T-cell (primary cell): Measurements from ENCODE around the gene CLEC1A. TPM values are rescaled to one million over a fixed set of nuclear protein-coding genes. Genes with fewer than 3 reads are reported as not detected.
A peak's percentile ranks its signal among the peaks of the same experiment; 100 is the strongest.

ENCODE experiments used
- ATAC-seq, 4 experiments: fragments of 200-7000 bp in 3 of 4; fragments of 150-1000 bp in 1 of 4; cut with Tn5 transposase; replicated peaks in 1 of 4; 1 replicate in 3 of 4; 2 replicates in 1 of 4; pipeline ENCODE4 v1.10.0; 2021; ENCODE audit warnings: moderate library complexity in 3 of 4, mild to moderate bottlenecking in 2 of 4, moderate number of reproducible peaks in 1 of 4
- CTCF ChIA-PET, 2 donors: fragments of 300-600 bp; sonication (Branson Sonifier 250); formaldehyde crosslinking; loops; one replicate each; lab custom pipeline; 2022; ENCODE audit warnings: antibody characterized with exemption in 2 of 2; lab: Charles Lee
- POLR2A ChIA-PET, 2 donors: fragments of 300-600 bp; sonication (Branson Sonifier 250); formaldehyde crosslinking; loops; one replicate each; lab custom pipeline; 2022; ENCODE audit warnings: antibody characterized with exemption in 2 of 2; lab: Charles Lee
- DNase-seq, 35 experiments: peaks; one replicate each; pipeline versions ENCODE4 v3.0.0 to v3.0.0-alpha.2; 2013 to 2023
- H3K27ac ChIP-seq: one replicate; pipeline ENCODE4 v1.5.1; 2013; ENCODE audit warnings: low read length
- H3K27me3 ChIP-seq, 2 experiments: replicated peaks in 1 of 2; 1 replicate in 1 of 2; 2 replicates in 1 of 2; pipeline versions ENCODE4 v1.6.1 to v1.7.0; 2013; ENCODE audit warnings: low read length in 1 of 2, mixed read lengths in 1 of 2; ENCODE audit not compliant: control insufficient read depth in 2 of 2, insufficient read depth in 2 of 2; ENCODE audit errors: extremely low read depth in 1 of 2
- H3K36me3 ChIP-seq, 2 donors: 1 replicate in 1 of 2; 2 replicates in 1 of 2; pipeline versions ENCODE4 v1.6.1 to v1.7.0; 2013; ENCODE audit warnings: low read length in 1 of 2; ENCODE audit not compliant: control insufficient read depth in 2 of 2, insufficient read depth in 1 of 2; ENCODE audit errors: extremely low read depth in 1 of 2
- H3K4me1 ChIP-seq, 2 experiments: 1 replicate in 1 of 2; 2 replicates in 1 of 2; pipeline versions ENCODE4 v1.6.1 to v1.7.0; 2013; ENCODE audit warnings: low read length in 2 of 2, mixed read lengths in 1 of 2; ENCODE audit not compliant: insufficient read depth in 2 of 2, control insufficient read depth in 1 of 2; ENCODE audit errors: extremely low read depth in 1 of 2
- H3K4me3 ChIP-seq, 2 donors: 1 replicate in 1 of 2; 2 replicates in 1 of 2; pipeline versions ENCODE4 v1.5.1 to v1.7.0; 2013; ENCODE audit warnings: mild to moderate bottlenecking in 2 of 2, low read length in 1 of 2, moderate library complexity in 1 of 2; ENCODE audit not compliant: control insufficient read depth in 1 of 2; ENCODE audit errors: extremely low read depth in 1 of 2
- H3K9me3 ChIP-seq: 2 replicates; pipeline ENCODE4 v1.7.0; 2013
- H3K27ac Mint-ChIP-seq, 2 donors: one replicate each; pipeline ENCODE4 v1.8.0; 2020 to 2021; ENCODE audit warnings: mild to moderate bottlenecking in 2 of 2, mixed read lengths in 2 of 2
- H3K27me3 Mint-ChIP-seq, 2 donors: one replicate each; pipeline ENCODE4 v1.8.0; 2021 to 2022; ENCODE audit warnings: mixed read lengths in 2 of 2
- H3K36me3 Mint-ChIP-seq: one replicate; pipeline ENCODE4 v1.8.0; 2021; ENCODE audit warnings: mixed read lengths
- H3K4me1 Mint-ChIP-seq, 3 donors: one replicate each; pipeline ENCODE4 v1.8.0; 2020 to 2022; ENCODE audit warnings: mixed read lengths in 3 of 3, mild to moderate bottlenecking in 1 of 3
- H3K4me3 Mint-ChIP-seq, 3 donors: one replicate each; pipeline ENCODE4 v1.8.0; 2020 to 2022; ENCODE audit warnings: mild to moderate bottlenecking in 3 of 3, mixed read lengths in 3 of 3, moderate library complexity in 3 of 3
- H3K9me3 Mint-ChIP-seq, 3 donors: one replicate each; pipeline ENCODE4 v1.8.0; 2020 to 2022; ENCODE audit warnings: mixed read lengths in 3 of 3
- WGBS: methylation state at CpG from one replicate; pipeline ENCODE4 v1.1.5; 2013; ENCODE audit warnings: missing lambda C conversion rate; ENCODE audit not compliant: insufficient coverage; 5-methylcytosine and 5-hydroxymethylcytosine counted together
- total RNA-seq, 35 experiments: library from RNA in 6 of 35; stranded (reverse) in 6 of 35; fragments of 120-200 nt in 1 of 35; gene quantifications; one replicate each; pipeline versions ENCODE4 v1.2.1 to v1.2.4 and lab custom pipeline; 2013 to 2026

Gene CLEC1A
- total RNA-seq (not detected), total RNA-seq (lab: John Stamatoyannopoulos, UW) (0 to 0.26 (median 0) reads per million in 29 experiments)
- total RNA-seq (2013): not detected

- DNase-seq: no peak
- ATAC-seq: no peak
- 89% methylated on average over 4 of the region's 10 CpGs for WGBS
These were observed at the start of gene CLEC1A for GRCh38 chr12:10098791-10099190. Gene CLEC1A, minus strand, starts transcription at chr12:10098985. Its CDS starts 63 bp downstream, at chr12:10098922.

GRCh38 chr12:10147714-10148403 lies 49.1 kb upstream of the CLEC1A start:
- Mint-ChIP-seq H3K4me3 (no peak overlapping the region), H3K4me1 (peaks cover under 1% of the 10 kb centered on the region in 3 donors), H3K36me3 (no peaks in the 10 kb centered on the region), H3K27me3 (peaks cover under 1 to 3% of the 10 kb centered on the region in 2 donors), H3K9me3 (peaks cover 0 to 6% (median 0%) of the 10 kb centered on the region in 3 donors), H3K27ac (no peak overlapping the region)
- WGBS: no CpG with 5 or more reads among the region's 5 CpGs
- no peak for ATAC-seq
- POLR2A ChIA-PET: no interaction called here
- no peak overlapping the region for H3K27ac ChIP-seq
- H3K4me3 ChIP-seq: no peak overlapping the region
- peaks cover 0 to 3% of the 10 kb centered on the region in 2 experiments for H3K27me3 ChIP-seq
- no peaks in the 10 kb centered on the region for H3K4me1 ChIP-seq
- H3K36me3 ChIP-seq: no peaks in the 10 kb centered on the region
- DNase-seq: no peak
- CTCF ChIA-PET: interaction anchor here (0.6 to 1.3 kb wide), 4 partner anchors 10 to 201 kb away, joined by 3 to 7 read pairs (median 4); no protein-coding TSS in a partner anchor
- no peaks in the 10 kb centered on the region for H3K9me3 ChIP-seq

More at GRCh38 chr12:10098791-10099190, at the start of gene CLEC1A:
- no peaks in the 10 kb centered on the region for H3K36me3 Mint-ChIP-seq
- H3K4me1 Mint-ChIP-seq: no peaks in the 10 kb centered on the region
- no peak within 1 kb of the TSS for H3K4me3 Mint-ChIP-seq
- Histone ChIP-seq H3K36me3 (no peaks in the 10 kb centered on the region), H3K9me3 (no peaks in the 10 kb centered on the region), H3K27ac (no peak within 1 kb of the TSS), H3K27me3 (peaks cover 0 to 13% of the 10 kb centered on the region in 2 experiments), H3K4me3 (no peak within 1 kb of the TSS), H3K4me1 (no peaks in the 10 kb centered on the region)
- ChIA-PET CTCF (interaction anchor here in 1 of 2 donors (0.6 kb wide), 1 partner anchor 14 kb away, joined by 6 read pairs; no protein-coding TSS in a partner anchor), POLR2A (no interaction called here)
- peaks cover 4 to 8% (median 5%) of the 10 kb centered on the region in 3 donors for H3K9me3 Mint-ChIP-seq
- H3K27me3 Mint-ChIP-seq: peaks cover 10 to 16% of the 10 kb centered on the region in 2 donors
- no peak within 1 kb of the TSS for H3K27ac Mint-ChIP-seq

GRCh38 chr12:10142976-10143589 lies 44.3 kb upstream of the CLEC1A start:
- Mint-ChIP-seq H3K27ac (no peak overlapping the region), H3K9me3 (peaks cover 0 to 5% (median 0%) of the 10 kb centered on the region in 3 donors), H3K4me3 (no peak overlapping the region), H3K36me3 (no peaks in the 10 kb centered on the region), H3K27me3 (peaks cover 0 to 5% of the 10 kb centered on the region in 2 donors), H3K4me1 (no peaks in the 10 kb centered on the region)
- ChIA-PET CTCF (interaction anchor here (0.7 to 2.0 kb wide), 6 partner anchors 10 to 400 kb away, joined by 3 to 4 read pairs (median 4); no protein-coding TSS in a partner anchor), POLR2A (interaction anchor here (0.6 to 0.7 kb wide), 3 partner anchors 66 to 549 kb away, joined by 3 to 4 read pairs (median 4); no protein-coding TSS in a partner anchor)
- no peak overlapping the region for H3K27ac ChIP-seq
- no peaks in the 10 kb centered on the region for H3K4me1 ChIP-seq
- ATAC-seq: no peak
- no peak overlapping the region for H3K4me3 ChIP-seq
- no peaks in the 10 kb centered on the region for H3K36me3 ChIP-seq
- no peak for DNase-seq
- no peaks in the 10 kb centered on the region for H3K27me3 ChIP-seq
- WGBS: no CpG with 5 or more reads among the region's 1 CpG
- H3K9me3 ChIP-seq: no peaks in the 10 kb centered on the region

- no CpG with 5 or more reads among the region's 2 CpGs for WGBS
- Histone ChIP-seq H3K9me3 (no peaks in the 10 kb centered on the region), H3K27me3 (peaks cover 0 to 3% of the 10 kb centered on the region in 2 experiments), H3K4me1 (no peaks in the 10 kb centered on the region), H3K4me3 (no peak overlapping the region), H3K27ac (no peak overlapping the region), H3K36me3 (no peaks in the 10 kb centered on the region)
- Mint-ChIP-seq H3K27me3 (peaks cover 0 to 8% of the 10 kb centered on the region in 2 donors), H3K4me3 (no peak overlapping the region), H3K9me3 (no peaks in the 10 kb centered on the region), H3K36me3 (no peaks in the 10 kb centered on the region), H3K4me1 (no peaks in the 10 kb centered on the region), H3K27ac (no peak overlapping the region)
- peak in 1 of 4 experiments; percentile 45 for ATAC-seq
- POLR2A ChIA-PET: no interaction called here
- DNase-seq: peak in 32 of 35 experiments; percentile 8 to 71 (median 30)
- CTCF ChIA-PET: interaction anchor here (0.6 to 2.3 kb wide), 18 partner anchors 10 to 765 kb away, joined by 3 to 18 read pairs (median 4); partner anchors contain the start of gene CLEC7A (in 2 of the 2)
These were observed 41.2 kb upstream of the CLEC1A start for GRCh38 chr12:10140001-10140400.

- CTCF ChIA-PET: interaction anchor here in 1 of 2 donors (0.6 to 0.7 kb wide), 2 partner anchors 69 to 314 kb away, joined by 3 to 7 read pairs; no protein-coding TSS in a partner anchor
- H3K9me3 ChIP-seq: no peaks in the 10 kb centered on the region
- Mint-ChIP-seq H3K27ac (no peak overlapping the region), H3K4me1 (no peaks in the 10 kb centered on the region), H3K4me3 (no peak overlapping the region), H3K27me3 (peaks cover 0 to 6% of the 10 kb centered on the region in 2 donors), H3K9me3 (no peaks in the 10 kb centered on the region), H3K36me3 (no peaks in the 10 kb centered on the region)
- no peaks in the 10 kb centered on the region for H3K36me3 ChIP-seq
- no peak for ATAC-seq
- 83% methylated on average over 12 of the region's 13 CpGs for whole genome bisulfite sequencing
- H3K4me1 ChIP-seq: no peaks in the 10 kb centered on the region
- H3K27me3 ChIP-seq: peaks cover 0 to 5% of the 10 kb centered on the region in 2 experiments
- no peak overlapping the region for H3K4me3 ChIP-seq
- no peak overlapping the region for H3K27ac ChIP-seq
- POLR2A ChIA-PET: no interaction called here
- DNase-seq: no peak
These were observed 37.9 kb upstream of the CLEC1A start for GRCh38 chr12:10136637-10137205.

- H3K4me1 ChIP-seq: peaks cover 0 to 2% of the 10 kb centered on the region in 2 experiments
- H3K27me3 ChIP-seq: peaks cover 0 to 5% of the 10 kb centered on the region in 2 experiments
- POLR2A ChIA-PET: interaction anchor here (0.6 to 0.7 kb wide), 3 partner anchors 78 to 331 kb away, joined by 3 to 4 read pairs (median 3); no protein-coding TSS in a partner anchor
- 100% methylated on average over 1 of the region's 4 CpGs for WGBS
- Mint-ChIP-seq H3K27me3 (peaks cover 0 to 6% of the 10 kb centered on the region in 2 donors), H3K4me3 (no peak overlapping the region), H3K4me1 (peaks cover 3 to 5% (median 3%) of the 10 kb centered on the region in 3 donors), H3K27ac (no peak overlapping the region), H3K9me3 (no peaks in the 10 kb centered on the region), H3K36me3 (no peaks in the 10 kb centered on the region)
- no peak overlapping the region for H3K4me3 ChIP-seq
- no peak overlapping the region for H3K27ac ChIP-seq
- DNase-seq (no peak), ATAC-seq (no peak)
- H3K36me3 ChIP-seq: no peaks in the 10 kb centered on the region
- no peaks in the 10 kb centered on the region for H3K9me3 ChIP-seq
- CTCF ChIA-PET: interaction anchor here (0.7 to 0.9 kb wide), 2 partner anchors 29 to 373 kb away, joined by 3 to 4 read pairs; no protein-coding TSS in a partner anchor
These were observed 36.3 kb upstream of the CLEC1A start for GRCh38 chr12:10135126-10135525.
